GM18861 (cell line): ENCODE results near the gene ATN1.
"Not testable (repeated sequence)": the region's sequence is repeated elsewhere in the genome, so short reads cannot be mapped to it uniquely, and the experiment has no call there.

Experiments used
- ATAC-seq: cut with Tn5 transposase; IDR thresholded peaks from one replicate; pipeline ENCODE4 v1.9.1; 2021; ENCODE audit not compliant: unreplicated experiment

The ATN1 gene, protein sequence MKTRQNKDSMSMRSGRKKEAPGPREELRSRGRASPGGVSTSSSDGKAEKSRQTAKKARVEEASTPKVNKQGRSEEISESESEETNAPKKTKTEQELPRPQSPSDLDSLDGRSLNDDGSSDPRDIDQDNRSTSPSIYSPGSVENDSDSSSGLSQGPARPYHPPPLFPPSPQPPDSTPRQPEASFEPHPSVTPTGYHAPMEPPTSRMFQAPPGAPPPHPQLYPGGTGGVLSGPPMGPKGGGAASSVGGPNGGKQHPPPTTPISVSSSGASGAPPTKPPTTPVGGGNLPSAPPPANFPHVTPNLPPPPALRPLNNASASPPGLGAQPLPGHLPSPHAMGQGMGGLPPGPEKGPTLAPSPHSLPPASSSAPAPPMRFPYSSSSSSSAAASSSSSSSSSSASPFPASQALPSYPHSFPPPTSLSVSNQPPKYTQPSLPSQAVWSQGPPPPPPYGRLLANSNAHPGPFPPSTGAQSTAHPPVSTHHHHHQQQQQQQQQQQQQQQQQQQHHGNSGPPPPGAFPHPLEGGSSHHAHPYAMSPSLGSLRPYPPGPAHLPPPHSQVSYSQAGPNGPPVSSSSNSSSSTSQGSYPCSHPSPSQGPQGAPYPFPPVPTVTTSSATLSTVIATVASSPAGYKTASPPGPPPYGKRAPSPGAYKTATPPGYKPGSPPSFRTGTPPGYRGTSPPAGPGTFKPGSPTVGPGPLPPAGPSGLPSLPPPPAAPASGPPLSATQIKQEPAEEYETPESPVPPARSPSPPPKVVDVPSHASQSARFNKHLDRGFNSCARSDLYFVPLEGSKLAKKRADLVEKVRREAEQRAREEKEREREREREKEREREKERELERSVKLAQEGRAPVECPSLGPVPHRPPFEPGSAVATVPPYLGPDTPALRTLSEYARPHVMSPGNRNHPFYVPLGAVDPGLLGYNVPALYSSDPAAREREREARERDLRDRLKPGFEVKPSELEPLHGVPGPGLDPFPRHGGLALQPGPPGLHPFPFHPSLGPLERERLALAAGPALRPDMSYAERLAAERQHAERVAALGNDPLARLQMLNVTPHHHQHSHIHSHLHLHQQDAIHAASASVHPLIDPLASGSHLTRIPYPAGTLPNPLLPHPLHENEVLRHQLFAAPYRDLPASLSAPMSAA (N-terminal part only)

DNA sequence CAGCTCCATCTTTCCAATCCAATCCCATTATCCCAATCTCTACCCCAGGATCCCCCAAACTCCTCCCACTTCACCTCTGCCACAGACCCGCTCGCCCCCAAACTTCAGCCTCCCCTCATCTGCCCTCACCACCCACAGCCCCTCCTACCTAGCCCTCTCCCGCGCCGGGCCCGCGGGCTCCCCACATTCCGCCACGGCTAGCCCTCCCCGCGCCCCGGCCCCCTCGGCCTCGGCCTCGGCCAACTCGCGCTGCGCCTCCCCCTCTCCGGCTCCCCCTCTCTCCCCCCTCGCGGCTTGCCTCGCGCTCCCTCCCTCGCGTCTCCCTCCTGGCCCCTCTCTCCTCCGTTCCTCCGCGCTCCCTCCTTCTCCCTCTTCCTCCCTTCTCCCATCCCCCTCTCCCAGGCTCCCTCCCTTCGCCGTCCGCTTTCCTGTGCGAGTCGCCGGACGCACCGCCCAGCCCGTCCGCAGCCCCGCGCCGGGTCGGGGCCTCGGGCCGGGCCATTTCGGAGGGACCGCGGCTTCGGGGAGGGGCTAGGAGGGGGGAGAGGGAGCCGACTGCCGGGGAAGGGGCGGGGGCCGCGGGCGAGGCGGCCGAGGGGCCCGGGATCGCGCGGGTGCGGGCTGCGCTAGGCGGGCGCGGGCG, at the start of gene ATN1:
Gene ATN1 (plus strand): TSS at position 581 of the 643 bp plus-strand sequence. CDS start 6,043 bp downstream, outside the sequence.
- ATAC-seq: no peak

DNA sequence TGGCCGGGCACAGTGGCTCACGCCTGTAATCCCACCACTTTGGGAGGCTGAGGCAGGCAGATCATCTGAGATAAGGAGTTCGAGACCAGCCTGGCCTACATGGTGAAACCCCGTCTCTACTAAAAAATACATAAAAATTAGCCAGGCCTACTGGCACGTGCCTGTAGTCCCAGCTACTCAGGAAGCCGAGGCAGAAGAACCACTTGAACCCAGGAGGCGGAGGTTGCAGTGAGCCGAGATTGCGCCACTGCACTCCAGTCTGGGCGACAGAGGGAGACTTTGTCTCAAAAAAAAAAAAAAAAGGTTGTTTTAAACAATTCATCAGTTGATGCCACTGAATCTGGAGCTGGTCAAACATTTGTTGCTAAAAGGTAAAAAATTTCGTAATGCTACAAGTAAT, 47.9 kb upstream of the ATN1 start:
- ATAC-seq: not testable (repeated sequence)

DNA sequence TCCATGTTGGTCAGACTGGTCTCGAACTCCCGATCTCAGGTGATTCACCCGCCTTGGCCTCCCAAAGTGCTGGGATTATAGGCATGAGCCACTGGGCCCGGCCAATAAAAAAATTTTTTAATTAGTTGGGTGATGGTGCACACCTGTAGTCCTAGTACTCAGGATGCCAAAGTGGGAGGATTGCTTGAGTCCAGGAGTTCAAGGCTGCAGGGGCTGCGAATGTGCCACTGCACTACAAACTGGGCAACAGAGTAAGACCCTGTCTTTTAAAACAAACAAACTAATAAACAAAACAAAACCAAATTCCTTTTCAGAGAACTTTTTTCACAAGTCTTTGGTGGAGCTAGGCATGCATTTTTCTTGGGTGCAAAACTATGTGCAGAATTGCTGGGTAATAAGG, 44.5 kb upstream of the ATN1 start:
- ATAC-seq: no peak

DNA sequence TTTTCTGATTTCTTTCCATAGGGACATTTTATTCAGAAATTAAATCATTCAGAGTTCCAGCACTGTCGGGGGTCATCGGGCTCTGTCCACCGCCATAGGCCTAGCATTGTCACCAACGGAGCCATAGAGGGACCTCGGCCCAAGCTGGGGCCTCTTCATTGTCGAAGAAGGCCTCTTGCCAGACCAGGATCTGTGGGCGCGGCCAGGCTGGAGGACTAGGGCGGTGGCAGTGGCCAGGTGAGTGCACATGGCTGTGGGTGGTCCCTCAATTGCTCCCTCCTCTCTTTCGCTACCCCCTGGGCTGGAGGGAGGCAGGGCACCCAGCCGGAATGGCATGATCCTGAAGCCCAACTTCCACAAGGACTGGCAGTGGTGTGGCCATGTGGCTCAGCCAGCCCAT, 44.1 kb upstream of the ATN1 start:
- ATAC-seq: no peak

DNA sequence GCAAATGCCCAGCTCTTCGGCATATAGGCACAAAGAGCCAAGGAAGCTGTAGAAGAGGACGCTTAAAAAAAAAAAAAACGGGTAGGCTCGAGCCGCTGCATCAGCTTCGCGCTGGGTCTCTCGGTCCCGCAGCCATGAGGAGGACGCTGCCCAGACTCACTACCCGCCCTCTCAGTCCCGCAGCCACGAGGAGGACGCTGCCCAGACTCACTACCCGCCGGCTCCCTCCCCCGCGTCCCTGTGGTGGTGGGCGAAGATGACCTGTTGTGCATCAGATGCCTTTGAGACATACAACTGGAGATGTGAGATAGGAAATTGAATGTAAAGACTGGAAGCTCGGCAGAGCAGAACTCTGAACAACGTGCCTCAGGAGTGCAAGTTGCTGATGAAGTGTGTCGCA, 43.2 kb upstream of the ATN1 start:
- ATAC-seq: no peak

DNA sequence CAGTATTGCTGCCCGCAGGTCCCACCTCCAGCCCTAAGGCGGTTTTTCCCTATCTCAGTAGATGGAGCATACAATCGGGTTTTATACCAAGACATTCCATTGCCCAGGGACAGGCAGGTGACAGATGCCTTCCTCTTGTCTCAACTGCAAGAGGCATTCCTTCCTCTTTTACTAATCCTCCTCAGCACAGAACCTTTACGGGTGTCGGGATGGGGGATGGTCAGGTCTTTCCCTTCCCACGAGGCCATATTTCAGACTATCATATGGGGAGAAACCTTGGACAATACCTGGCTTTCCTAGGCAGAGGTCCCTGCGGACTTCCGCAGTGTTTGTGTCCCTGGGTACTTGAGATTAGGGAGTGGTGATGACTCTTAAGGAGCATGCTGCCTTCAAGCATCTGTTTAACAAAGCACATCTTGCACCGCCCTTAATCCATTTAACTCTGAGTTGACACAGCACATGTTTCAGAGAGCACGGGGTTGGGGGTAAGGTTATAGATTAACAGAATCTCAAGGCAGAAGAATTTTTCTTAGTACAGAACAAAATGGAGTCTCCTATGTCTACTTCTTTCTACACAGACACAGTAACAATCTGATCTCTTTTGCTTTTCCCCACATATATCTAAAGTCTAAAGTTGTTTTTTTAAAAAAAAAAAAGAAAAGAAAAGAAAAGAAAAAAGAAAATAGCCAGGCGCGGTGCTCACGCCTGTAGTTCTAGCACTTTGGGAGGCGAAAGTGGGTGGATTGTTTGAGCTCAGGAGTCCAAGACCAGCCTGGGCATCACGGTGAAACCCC, 41.4 kb upstream of the ATN1 start:
- not testable (repeated sequence) for ATAC-seq

DNA sequence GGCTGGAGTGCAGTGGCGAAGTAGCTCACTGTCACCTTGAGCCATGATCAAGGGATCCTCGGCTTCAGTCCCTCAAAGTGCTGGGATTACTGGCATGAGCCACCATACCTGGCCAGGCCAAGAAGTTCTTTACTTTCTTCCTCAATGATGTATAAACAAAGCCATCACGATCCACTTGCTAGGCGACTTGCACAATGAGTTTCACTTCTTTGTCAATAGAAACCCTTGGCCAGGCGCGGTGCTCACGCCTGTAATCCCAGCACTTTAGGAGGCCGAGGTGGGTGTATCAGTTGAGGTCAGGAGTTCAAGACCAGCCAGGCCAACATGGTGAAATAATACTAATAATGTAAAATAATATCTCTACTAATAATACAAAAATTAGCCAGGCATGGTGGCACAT, 40.3 kb upstream of the ATN1 start:
- ATAC-seq: no peak

DNA sequence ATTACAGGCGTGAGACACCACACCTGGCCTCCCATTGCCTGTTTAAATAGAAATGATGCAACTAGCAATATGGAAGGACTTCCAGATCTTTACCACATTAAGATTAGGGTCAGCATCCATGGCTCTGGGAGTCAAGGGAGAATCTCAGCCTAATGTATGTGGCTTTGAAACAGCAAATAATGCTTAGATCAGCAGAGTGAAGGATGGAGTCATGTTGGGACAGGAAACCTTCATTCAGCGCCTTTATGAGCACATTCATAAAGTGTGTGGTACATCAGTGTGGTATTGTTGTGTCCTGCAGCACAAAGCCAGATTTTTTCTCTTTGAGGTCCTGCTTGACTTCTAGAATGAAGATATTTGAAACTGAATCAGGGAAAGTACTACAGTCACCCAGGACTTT, 39.4 kb upstream of the ATN1 start:
- no peak for ATAC-seq

DNA sequence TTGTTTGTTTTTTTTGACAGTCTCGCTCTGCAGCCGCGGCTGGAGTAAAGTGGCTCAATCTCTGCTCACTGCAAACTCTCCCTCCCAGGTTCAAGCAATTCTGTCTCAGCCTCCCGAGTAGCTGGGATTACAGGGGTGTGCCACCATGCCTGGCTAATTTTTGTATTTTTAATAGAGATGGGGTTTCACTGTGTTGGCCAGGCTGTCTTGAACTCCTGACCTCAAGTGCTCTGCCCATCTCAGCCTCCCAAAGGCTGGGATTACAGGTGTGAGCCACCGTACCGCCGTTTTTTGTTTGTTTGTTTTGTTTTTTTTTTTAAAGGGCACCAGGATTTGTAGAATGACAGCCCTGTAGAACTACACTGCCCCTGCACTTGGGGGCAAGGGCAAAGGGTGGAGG, 39.0 kb upstream of the ATN1 start:
- not testable (repeated sequence) for ATAC-seq

DNA sequence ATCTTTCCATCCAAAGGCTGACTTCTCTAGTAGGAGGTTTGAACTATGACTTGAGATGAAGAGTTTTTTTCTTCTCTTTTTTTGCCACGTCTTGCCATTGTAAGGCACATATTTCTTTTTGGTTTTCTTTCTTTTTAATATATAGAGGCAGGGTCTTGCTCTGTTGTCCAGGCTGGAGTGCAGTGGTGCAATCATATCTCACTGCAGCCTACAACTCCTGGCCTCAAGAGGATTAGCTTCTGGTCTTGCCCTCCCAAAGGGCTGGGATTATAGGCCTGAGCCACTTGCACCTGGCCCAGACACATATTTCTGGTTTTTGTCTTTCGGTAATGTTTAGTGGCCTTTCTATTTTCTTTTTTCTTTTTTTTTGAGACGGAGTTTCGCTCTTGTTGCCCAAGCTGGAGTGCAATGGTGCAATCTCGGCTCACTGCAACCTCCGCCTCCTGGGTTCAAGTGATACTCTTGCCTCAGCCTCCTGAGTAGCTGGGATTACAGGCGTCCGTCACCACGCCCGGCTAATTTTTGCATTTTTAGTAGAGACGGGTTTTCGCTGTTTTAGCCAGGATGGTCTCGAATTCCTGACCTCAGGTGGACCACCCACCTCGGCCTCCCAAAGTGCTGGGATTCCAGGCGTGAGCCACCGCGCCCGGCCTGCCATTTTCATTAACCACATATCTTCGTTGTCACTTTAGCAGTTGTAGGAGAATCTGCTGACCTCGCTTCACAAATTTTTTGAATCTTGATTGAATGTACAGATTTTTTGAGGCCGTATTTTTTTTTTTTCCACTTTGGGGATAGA, 37.8 kb upstream of the ATN1 start:
- ATAC-seq: not testable (repeated sequence)

DNA sequence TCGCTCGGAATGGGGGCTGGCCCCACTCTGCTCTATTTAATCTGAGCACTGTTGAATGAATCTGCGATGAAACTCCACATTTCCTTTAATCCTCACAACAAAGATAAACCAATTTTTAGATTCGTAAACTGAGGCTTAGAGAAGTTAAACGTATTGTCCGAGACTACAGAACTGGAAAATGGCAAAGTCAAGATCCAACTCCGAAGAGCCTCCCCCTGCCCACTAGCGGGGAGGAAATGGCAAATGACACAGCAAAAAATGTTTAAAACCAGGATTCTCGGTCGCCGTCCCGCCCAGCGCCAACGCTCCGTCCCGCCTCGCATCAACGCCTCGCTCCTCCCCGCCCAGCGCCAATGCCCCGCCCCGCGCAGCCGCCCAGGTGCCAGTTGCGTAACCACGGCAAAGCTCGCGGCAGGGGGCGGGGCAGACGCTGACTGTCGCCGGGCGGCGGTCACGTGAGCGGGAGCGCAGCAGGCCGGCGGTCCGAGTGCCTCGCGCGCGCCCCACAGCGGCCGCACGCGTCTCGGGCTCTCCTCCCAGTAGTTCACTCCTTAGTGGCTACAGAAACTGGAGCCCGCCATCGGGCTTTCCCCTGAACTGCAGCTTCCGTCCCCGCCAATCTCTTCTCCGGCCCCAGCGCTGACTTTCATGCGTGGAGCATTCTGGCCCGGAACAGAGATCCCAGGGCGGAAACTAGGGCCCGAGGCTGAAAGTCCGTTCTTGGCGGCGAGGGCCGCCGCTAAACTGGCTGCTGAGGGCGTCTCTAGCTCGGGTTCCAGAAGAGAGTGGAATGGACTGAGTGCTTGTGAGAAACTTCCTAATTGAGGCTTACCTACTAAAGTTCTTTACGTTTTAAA, 36.7 kb upstream of the ATN1 start:
- peak; percentile 95 for ATAC-seq

DNA sequence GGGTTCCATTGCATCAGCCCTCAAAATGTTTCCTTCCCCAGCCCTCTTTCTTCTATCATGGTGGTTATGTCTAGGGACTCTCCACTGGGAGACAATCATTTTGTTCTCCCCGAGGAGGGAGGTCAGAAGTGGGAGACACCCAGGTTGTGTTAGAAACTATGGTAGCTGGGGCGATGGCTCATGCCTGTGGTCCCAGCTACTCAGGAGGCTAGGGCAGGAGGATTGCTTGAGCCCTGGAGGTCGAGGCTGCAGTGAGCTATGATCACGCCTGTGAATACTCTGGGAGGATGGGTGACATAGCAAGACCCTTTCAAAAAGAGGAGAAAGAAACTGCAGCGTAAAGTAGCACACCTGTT, 36.1 kb upstream of the ATN1 start:
- ATAC-seq: no peak

DNA sequence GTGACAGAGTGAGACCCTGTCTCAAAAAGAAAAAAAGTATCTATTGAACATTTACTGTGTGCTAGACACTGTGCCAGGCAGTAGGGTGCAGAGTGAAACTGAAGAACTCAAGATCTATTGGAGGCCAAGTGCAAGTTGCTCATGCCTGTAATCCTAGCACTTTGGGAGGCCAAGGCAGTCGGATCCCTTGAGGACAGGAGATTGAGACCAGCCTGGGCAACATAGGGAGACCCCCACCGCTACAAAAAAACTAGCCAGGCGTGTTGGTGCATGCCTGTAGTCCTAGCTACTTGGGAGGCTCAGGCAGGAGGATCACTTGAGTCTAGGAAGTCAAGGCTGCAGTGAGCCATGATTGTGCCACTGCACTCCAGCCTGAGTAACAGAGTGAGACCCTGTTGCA, 35.1 kb upstream of the ATN1 start:
- ATAC-seq: not testable (repeated sequence)

DNA sequence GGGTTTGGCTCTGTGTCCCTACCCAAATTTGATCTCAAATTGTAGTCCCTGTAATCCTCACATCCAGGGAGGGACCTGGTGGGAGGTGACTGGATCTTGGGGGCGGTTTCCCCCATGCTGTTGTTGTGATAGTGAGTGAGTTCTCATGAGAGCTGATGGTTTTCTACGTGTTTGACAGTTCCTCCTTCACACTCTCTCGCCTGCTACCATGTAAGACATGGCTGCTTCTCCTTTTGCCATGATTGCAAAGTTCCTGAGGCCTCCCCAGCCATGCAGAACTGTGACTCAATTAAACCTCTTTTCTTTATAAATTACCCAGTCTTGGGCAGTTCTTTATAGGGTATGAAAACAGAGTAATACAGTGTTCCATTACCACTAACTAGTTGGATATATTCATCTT, 33.4 kb upstream of the ATN1 start:
- no peak for ATAC-seq

DNA sequence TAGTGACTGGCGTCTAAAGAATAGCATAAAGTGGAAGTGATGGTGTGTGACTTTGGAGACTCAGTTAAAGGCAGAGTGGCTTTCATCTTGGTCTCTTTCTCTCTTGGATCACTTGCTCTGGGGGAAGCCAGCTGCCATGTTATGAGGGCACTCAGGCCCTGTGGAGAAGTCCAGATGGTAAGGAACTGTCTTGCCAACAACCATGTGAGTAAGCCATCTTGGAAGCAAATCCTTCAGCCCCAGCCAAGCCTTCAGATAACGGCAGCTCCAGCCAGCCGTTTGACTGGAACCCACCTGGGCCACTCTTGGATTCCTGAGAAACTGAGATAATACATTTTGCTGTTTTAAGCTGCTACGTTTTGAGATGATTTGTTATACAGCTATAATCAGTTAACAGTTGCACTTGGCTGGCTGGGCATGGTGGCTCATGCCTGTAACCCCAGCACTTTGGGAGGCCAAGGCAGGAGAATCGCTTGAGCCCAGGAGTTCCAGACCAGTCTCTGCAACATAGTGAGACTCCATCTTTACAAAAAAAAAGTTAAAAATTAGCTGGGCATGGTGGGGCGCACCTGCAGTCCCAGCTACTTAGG, 30.8 kb upstream of the ATN1 start:
- no peak for ATAC-seq

DNA sequence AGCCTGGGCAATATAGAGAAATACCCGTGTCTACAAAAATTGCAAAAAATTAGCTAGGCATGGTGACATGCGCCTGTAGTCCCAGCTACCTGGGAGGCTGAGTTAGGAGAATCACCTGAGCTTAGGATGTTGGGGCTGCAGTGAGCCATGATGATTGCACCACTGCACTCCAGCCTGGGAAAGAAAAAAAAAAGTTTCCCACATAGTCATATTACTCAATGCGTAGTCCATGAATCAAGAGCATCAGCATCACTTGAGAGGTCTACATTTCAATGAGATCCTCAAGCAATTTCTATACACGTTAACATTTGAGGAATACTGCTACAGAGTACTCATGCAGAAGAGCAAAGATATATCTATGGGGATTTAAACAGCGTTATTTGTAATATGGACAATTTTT, 28.3 kb upstream of the ATN1 start:
- no peak for ATAC-seq

DNA sequence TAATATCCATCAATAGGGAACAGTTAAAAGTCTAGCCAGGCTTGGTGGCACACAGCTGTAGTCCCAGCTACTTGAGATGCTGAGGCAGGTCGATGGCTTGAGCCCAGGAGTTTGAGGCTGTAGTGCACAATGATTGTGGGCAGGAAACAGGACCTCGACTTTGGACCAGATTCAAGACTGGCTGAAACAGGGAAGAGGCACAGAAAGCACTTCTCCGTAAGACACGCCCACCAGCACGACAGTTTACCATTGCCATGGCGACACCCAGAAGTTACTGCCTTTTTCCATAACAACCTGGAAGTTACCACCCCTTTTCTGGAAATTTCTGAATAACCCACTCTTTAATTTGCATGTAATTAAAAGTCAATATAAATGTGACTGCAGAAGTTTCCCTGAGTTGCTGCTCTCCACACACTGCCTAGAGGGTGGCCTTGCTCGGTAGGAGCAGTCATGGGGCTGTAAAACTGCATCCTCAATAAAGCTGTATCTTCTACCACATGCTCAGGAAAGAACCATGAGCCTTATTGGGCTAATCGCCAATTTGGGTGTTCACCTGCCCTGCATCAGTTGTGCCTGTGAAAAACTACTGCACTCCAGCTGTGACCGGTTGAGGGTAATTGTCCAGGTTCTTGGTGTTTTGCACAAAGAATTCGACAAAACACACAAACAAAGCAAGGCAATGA, 27.8 kb upstream of the ATN1 start:
- ATAC-seq: no peak

DNA sequence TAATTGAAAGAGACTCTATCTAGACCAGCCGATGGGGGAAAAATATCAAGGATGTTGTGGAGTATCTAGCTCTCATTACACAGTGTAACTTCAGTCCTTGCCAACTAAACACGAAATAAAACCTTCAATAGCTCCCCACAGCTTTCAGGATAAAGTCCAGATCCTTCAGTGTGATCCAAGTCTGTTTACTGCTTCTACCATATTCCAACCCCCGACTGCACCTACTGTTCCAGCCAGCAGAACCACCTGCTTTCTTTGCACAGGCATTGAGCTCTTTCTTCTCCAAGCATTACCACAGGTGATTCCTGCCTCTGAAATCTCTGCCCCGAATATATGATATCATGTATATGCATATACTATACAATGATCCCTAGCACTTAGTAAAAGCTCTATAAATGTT, 25.3 kb upstream of the ATN1 start:
- no peak for ATAC-seq
